GM21723 (cell line): ENCODE data around the gene WNK4.

Experiments
- ATAC-seq: cut with Tn5 transposase; IDR thresholded peaks from one replicate; pipeline ENCODE4 v1.9.1; 2021; ENCODE audit warnings: mild to moderate bottlenecking, moderate library complexity; ENCODE audit not compliant: unreplicated experiment

Gene WNK4

DNA sequence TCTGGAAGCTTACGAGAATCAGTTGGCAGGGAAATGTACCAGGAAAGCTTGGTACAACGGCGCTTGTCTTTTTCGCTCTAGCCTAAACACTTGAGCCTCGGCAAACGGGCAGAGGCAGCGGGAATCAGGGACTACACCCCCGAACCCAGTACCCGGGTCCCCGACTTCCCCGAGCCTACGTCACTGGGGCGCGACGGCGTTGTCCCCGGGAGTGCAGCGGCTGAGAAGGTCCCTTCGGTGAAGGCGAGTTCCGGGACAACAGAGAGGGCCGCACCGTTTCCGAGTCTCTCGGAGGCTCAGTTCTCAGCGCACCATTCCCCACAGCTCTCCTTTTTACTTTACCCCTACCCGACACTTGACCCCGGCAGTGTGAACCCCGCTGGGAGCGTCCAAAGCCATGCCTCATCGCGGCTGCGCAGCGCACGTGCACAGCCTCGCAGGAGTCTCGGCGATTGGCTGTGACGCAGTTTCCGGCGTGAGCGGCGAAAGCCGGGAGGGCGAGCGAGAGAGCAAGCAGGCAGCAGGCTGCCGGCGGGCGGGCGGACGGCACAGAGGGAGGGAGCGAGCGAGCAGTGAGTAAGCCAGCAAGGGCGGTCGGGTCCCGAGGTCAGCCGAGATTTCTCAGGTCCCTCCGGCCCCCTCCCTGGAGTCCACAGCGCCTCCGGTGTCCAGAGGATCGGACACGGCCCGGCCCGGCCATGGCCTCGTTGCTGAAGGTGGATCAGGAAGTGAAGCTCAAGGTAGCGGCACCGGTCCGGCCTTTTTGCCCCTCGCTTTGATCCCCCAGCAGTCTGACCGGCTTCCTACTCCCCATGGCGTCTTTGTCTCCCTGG, 52.7 kb downstream of the WNK4 start, which contains the start of gene PSME3:
TSS of gene PSME3 (plus strand) at position 464 of the 833 bp plus-strand sequence. CDS start at position 699, 235 bp downstream.
- ATAC-seq = peak; percentile 80

DNA sequence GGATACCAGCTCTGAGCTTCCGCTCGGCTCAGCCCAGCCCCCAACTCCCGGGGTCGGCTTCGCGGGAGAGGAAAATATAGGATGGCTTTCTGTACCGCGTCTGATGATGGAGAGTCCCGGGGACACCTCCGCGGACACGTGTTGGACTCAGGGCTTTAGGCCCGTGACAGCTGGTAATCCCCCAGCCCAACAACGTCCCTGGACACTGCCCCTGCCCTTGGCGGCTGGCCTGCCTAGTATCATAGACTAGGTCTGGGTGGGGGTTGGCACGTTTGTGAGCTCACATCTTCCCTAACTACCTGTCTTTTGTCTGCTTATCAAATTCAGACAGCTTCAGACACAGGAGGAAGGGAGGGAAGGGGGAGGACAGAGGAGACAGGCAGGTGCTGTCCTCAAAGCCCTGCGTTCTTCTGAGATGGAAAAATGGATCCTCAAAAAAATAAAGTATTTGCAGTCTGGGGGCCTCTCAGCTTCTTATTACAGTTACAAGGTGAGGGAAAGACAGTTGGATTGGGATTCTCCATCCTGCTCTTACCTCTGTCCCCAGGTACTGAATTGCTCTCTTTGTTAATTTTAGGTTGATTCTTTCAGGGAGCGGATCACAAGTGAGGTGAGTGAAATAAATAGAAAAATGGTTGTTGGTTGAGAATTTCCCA, 53.5 kb downstream of the WNK4 start:
- peak; percentile 18 for ATAC-seq

DNA sequence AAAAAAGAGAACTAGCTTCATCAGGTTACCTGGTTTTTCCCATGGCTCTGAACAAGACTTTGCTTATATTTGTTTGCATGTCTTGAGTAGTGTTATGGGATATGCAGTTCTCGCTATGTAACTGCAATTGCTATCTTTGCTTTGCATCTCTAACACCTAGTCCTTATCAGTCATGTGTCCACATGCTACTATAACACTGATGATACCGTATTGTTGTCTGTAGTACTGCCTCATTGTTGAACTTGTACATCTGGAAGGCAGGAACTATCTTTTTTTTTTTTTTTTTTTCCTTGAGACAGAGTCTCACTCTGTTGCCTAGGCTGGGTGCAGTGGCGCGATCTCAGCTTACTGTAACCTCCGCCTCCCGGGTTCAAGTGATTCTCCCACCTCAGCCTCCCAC, 55.3 kb downstream of the WNK4 start:
- no peak for ATAC-seq

DNA sequence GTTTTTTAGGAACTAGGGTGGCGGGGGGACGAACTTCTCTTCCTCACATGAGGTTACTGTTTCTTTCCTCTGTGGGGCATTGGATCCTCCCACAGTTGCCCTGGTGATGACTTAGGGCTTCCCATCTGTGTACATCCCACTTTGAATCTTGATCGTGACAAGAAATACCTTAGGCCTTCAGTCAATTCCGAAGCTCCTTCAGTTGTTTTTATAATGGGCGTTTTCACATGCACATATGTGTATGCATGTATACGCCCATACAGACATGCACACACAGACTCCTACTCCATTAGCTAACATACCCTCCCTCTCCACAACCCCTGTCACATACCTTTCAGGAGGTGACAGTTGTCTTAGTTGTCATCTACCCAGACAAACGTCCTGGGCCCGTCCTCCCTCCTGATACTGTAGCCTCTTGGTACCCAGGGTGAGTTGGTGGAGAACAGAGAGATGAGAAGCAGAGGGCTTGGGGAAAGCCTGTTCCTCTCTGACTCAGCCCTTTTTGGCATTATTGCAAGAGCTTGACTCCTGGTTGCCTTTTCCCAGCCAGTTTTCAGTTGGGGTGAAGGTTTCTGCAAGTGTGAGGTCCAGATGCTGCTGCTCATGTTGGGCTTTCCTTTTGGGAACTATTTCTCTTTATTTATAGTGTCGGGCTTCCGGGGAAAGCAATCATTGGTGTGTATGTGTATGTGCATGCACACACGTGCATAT, 61.7 kb downstream of the WNK4 start:
- no peak for ATAC-seq

DNA sequence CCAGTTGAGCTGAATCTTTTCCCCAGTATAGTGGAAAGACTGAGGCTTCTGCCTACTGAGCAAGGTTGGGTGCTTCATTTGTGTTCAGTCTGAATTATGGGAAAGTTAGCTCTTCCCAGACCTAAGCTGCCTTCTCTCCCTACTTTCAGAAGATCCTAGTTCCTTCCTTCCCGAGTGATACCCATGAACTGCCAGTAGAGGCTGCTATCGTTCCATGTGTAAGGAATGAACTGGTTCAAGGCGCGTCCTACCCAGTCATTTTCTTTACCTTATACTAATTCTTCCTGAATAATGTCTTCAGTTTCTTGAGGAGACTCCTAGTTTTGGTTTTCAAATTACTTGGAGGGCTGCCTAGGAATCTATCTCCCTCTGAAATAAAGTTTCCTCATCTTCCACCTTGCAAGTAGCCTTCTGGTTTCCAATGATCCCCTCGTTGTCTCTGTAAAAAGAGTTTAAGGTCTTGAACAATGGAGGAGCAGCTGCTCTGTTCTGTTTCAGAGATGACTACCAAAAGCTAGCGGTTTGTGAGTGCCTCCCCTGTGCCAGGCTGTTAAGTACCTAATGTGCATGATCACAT, 63.0 kb downstream of the WNK4 start:
- no peak for ATAC-seq

DNA sequence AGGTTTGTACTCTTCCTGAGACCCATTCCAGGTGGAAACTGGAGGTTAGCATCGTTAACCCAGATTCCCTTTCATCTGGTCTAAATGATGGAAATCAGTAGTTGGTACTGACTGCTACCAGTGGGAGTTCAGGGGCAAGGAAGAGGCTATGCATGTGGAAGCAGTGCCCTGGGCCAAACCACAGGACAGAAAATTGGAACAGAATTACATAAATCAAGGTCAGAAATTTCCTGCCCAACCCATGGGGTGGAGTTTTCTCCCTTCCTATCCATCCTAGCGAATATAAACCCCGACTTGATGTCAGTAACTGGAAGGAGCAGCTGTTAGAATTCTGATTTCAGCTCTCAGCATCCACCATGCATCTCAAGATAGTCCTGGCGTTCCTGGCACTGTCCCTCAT, 63.9 kb downstream of the WNK4 start, which contains the start of gene AOC2:
TSS of gene AOC2 (plus strand) at position 310 of the 400 bp plus-strand sequence. CDS start at position 357, 47 bp downstream.
- ATAC-seq = no peak

DNA sequence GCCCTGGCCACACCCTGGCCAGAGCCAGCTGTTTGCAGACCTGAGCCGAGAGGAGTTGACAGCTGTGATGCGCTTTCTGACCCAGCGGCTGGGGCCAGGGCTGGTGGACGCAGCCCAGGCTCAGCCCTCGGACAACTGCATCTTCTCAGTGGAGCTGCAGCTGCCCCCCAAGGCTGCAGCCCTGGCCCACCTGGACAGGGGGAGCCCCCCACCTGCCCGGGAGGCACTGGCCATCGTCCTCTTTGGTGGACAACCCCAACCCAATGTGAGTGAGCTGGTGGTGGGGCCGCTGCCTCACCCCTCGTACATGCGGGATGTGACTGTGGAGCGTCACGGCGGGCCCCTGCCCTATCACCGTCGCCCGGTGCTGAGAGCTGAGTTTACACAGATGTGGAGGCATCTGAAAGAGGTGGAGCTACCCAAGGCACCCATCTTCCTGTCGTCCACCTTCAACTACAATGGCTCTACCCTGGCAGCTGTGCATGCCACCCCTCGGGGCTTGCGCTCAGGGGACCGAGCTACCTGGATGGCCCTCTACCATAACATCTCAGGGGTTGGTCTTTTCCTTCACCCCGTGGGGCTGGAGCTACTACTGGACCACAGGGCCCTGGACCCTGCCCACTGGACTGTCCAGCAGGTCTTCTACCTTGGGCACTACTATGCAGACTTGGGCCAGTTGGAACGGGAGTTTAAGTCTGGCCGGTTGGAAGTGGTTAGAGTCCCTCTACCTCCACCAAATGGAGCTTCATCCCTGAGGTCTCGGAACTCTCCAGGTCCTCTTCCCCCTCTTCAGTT, 64.5 kb downstream of the WNK4 start:
- ATAC-seq = no peak

DNA sequence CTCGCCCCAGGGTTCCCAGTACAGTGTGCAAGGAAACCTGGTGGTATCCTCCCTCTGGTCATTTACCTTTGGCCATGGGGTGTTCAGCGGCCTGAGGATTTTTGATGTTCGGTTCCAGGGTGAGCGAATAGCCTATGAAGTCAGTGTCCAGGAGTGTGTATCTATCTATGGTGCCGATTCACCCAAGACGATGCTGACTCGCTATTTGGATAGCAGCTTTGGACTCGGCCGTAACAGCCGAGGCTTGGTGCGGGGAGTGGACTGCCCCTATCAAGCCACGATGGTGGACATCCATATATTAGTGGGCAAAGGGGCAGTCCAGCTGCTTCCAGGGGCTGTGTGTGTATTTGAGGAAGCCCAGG, 65.1 kb downstream of the WNK4 start:
- no peak for ATAC-seq

DNA sequence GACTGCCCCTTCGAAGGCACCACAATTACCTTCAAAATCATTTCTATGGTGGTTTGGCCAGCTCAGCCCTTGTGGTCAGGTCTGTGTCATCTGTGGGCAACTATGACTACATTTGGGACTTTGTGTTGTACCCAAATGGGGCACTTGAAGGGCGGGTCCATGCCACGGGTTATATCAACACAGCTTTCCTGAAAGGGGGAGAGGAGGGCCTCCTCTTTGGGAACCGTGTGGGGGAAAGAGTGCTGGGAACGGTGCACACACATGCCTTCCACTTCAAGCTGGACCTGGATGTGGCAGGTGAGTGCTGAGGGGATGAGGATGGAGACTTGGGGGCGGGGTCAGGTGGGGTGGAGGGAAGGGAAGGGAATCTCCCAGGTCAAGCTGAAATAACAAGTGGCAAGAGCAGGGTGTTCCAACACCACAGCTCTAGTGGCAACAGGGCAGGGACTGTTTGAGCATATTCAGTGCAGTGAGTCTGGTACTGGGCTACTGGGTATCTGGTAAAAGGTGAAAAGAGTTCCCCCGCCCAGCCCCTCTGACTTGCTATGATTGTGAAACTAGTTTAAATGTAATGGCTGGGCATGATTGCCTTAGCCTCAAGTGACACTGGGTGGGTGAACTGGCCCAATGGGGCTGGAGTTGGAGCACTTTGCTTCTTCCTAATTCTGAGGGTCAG, 65.6 kb downstream of the WNK4 start:
- ATAC-seq = no peak
